Activated CD4-positive, alpha-beta memory T cell treated with anti-CD3 and anti-CD28 coated beads for 36 hours (primary cell): ENCODE measurements around the gene BMF. TPM values are rescaled to one million over a fixed set of nuclear protein-coding genes. Genes with fewer than 3 reads are reported as not detected.
"Not testable (repeated sequence)": the region's sequence is repeated elsewhere in the genome, so short reads cannot be mapped to it uniquely, and the experiment has no call there.

Source experiments
- CTCF ChIA-PET: fragments of 350-600 bp; sonication (Branson Sonifier 250); formaldehyde crosslinking; loops from one replicate; lab custom pipeline; 2021; ENCODE audit warnings: antibody characterized with exemption, inconsistent platforms; lab: Charles Lee
- POLR2A ChIA-PET: fragments of 350-600 bp; sonication (Branson Sonifier 250); formaldehyde crosslinking; loops from one replicate; lab custom pipeline; 2021; ENCODE audit warnings: antibody characterized with exemption; lab: Charles Lee
- DNase-seq: peaks from one replicate; pipeline ENCODE4 v3.0.0-alpha.2; 2020
- H3K27ac Mint-ChIP-seq: one replicate; pipeline ENCODE4 v1.8.0; 2021; ENCODE audit warnings: mixed read lengths
- H3K27me3 Mint-ChIP-seq: one replicate; pipeline ENCODE4 v1.8.0; 2021; ENCODE audit warnings: mixed read lengths
- H3K36me3 Mint-ChIP-seq: one replicate; pipeline ENCODE4 v1.8.0; 2021; ENCODE audit warnings: mixed read lengths
- H3K4me1 Mint-ChIP-seq: one replicate; pipeline ENCODE4 v1.8.0; 2021; ENCODE audit warnings: low read depth, mixed read lengths
- H3K4me3 Mint-ChIP-seq: one replicate; pipeline ENCODE4 v1.8.0; 2021; ENCODE audit warnings: mild to moderate bottlenecking, mixed read lengths
- H3K9me3 Mint-ChIP-seq: one replicate; pipeline ENCODE4 v1.8.0; 2021; ENCODE audit warnings: mixed read lengths
- intact Hi-C: fragments of 100-400 bp; cut with micrococcal nuclease; formaldehyde crosslinking; loops from one replicate; pipeline ENCODE4 v1.15.1; 2023
- total RNA-seq, 2 experiments: library from RNA; stranded (reverse); gene quantifications; one replicate each; pipeline ENCODE4 v1.2.3, GENCODE V29; 2021

Gene BMF
- total RNA-seq, 2 experiments from 2014 or later = 6.9 to 7.3 TPM

GRCh38 chr15:40124333-40124732, 15.7 kb upstream of the BMF start:
- H3K4me3 Mint-ChIP-seq, DNase-seq, H3K27me3 Mint-ChIP-seq, H3K4me1 Mint-ChIP-seq, intact Hi-C loops, H3K9me3 Mint-ChIP-seq, H3K27ac Mint-ChIP-seq, H3K36me3 Mint-ChIP-seq: not testable (repeated sequence)
- POLR2A ChIA-PET = interaction anchor here (0.8 kb wide), 1 partner anchor 18 kb away, joined by 3 read pairs; no protein-coding TSS in a partner anchor
- CTCF ChIA-PET = interaction anchor here (1.2 to 1.8 kb wide), 3 partner anchors 11 to 78 kb away, joined by 3 to 6 read pairs (median 5); no protein-coding TSS in a partner anchor

- DNase-seq, H3K36me3 Mint-ChIP-seq, H3K4me1 Mint-ChIP-seq, H3K27ac Mint-ChIP-seq, intact Hi-C loops, H3K4me3 Mint-ChIP-seq, H3K9me3 Mint-ChIP-seq, H3K27me3 Mint-ChIP-seq: not testable (repeated sequence)
- ChIA-PET CTCF (interaction anchor here (1.0 to 1.8 kb wide), 4 partner anchors 10 to 78 kb away, joined by 3 to 6 read pairs (median 4); no protein-coding TSS in a partner anchor), POLR2A (interaction anchor here (0.6 to 0.8 kb wide), 2 partner anchors 17 to 92 kb away, joined by 3 read pairs; no protein-coding TSS in a partner anchor)
These were observed 15.2 kb upstream of the BMF start for GRCh38 chr15:40123863-40124262.

GRCh38 chr15:40122989-40123388, 14.3 kb upstream of the BMF start:
- ChIA-PET POLR2A (interaction anchor here (0.6 kb wide), 1 partner anchor 93 kb away, joined by 3 read pairs; no protein-coding TSS in a partner anchor), CTCF (interaction anchor here (0.6 to 1.8 kb wide), 3 partner anchors 15 to 77 kb away, joined by 3 to 6 read pairs (median 4); no protein-coding TSS in a partner anchor)
- not testable (repeated sequence) for H3K36me3 Mint-ChIP-seq

GRCh38 chr15:40121911-40122638, 13.4 kb upstream of the BMF start:
- POLR2A ChIA-PET = no interaction called here

More at GRCh38 chr15:40122989-40123388, 14.3 kb upstream of the BMF start:
- H3K27me3 Mint-ChIP-seq, H3K4me3 Mint-ChIP-seq, H3K27ac Mint-ChIP-seq, intact Hi-C loops, H3K9me3 Mint-ChIP-seq, DNase-seq, H3K4me1 Mint-ChIP-seq: not testable (repeated sequence)

GRCh38 chr15:40118473-40118872, 9.8 kb upstream of the BMF start:
- Mint-ChIP-seq H3K27me3 (no peaks in the 10 kb centered on the region), H3K9me3 (no peaks in the 10 kb centered on the region), H3K4me1 (peaks cover 12% of the 10 kb centered on the region), H3K36me3 (no peaks in the 10 kb centered on the region), H3K27ac (no peak overlapping the region), H3K4me3 (no peak overlapping the region)
- CTCF ChIA-PET = interaction anchor here (8.1 kb wide), 1 partner anchor 14 kb away, joined by 62 read pairs; no protein-coding TSS in a partner anchor
- POLR2A ChIA-PET = no interaction called here
- DNase-seq = no peak
- intact Hi-C loops = no loop called here

More at GRCh38 chr15:40121911-40122638, 13.4 kb upstream of the BMF start:
- intact Hi-C loops = no loop called here
- CTCF ChIA-PET = interaction anchor here (0.6 to 2.1 kb wide), 2 partner anchors 17 to 63 kb away, joined by 3 to 20 read pairs; no protein-coding TSS in a partner anchor
- Mint-ChIP-seq H3K4me1 (no peaks in the 10 kb centered on the region), H3K36me3 (no peaks in the 10 kb centered on the region), H3K27ac (no peak overlapping the region), H3K9me3 (no peaks in the 10 kb centered on the region), H3K27me3 (no peaks in the 10 kb centered on the region), H3K4me3 (no peak overlapping the region)
- DNase-seq = no peak

GRCh38 chr15:40115670-40116093, 7.0 kb upstream of the BMF start:
- Mint-ChIP-seq H3K9me3 (no peaks in the 10 kb centered on the region), H3K27ac (peak overlapping the region; percentile 77), H3K27me3 (peaks cover 6% of the 10 kb centered on the region), H3K4me3 (no peak overlapping the region), H3K36me3 (no peaks in the 10 kb centered on the region), H3K4me1 (peaks cover 12% of the 10 kb centered on the region)
- intact Hi-C loops = no loop called here
- POLR2A ChIA-PET = interaction anchor here (1.5 kb wide), 1 partner anchor 9 kb away, joined by 5 read pairs; no protein-coding TSS in a partner anchor
- DNase-seq = peak; percentile 79
- CTCF ChIA-PET = interaction anchor here (0.6 to 8.1 kb wide), 3 partner anchors 11 to 458 kb away, joined by 3 to 62 read pairs (median 3); no protein-coding TSS in a partner anchor

- H3K36me3 Mint-ChIP-seq, H3K9me3 Mint-ChIP-seq, intact Hi-C loops, H3K27me3 Mint-ChIP-seq, H3K4me3 Mint-ChIP-seq, H3K27ac Mint-ChIP-seq, DNase-seq: not testable (repeated sequence)
- peaks cover 12% of the 10 kb centered on the region for H3K4me1 Mint-ChIP-seq
- ChIA-PET POLR2A (interaction anchor here (0.8 to 1.5 kb wide), 2 partner anchors 9 to 46 kb away, joined by 3 to 5 read pairs; partner anchors contain the start of gene BUB1B), CTCF (interaction anchor here (1.0 to 8.1 kb wide), 3 partner anchors 10 to 164 kb away, joined by 3 to 62 read pairs (median 4); no protein-coding TSS in a partner anchor)
These were observed 6.4 kb upstream of the BMF start for GRCh38 chr15:40115106-40115505.

- Mint-ChIP-seq H3K4me3 (no peak overlapping the region), H3K4me1 (peaks cover 16% of the 10 kb centered on the region), H3K27ac (no peak overlapping the region), H3K36me3 (no peaks in the 10 kb centered on the region), H3K9me3 (no peaks in the 10 kb centered on the region), H3K27me3 (peaks cover 6% of the 10 kb centered on the region)
- ChIA-PET POLR2A (no interaction called here), CTCF (interaction anchor here (0.8 to 8.1 kb wide), 4 partner anchors 9 to 160 kb away, joined by 3 to 62 read pairs (median 6); no protein-coding TSS in a partner anchor)
- intact Hi-C loops = no loop called here
- no peak for DNase-seq
These were observed 5.5 kb upstream of the BMF start for GRCh38 chr15:40114218-40114617.

- CTCF ChIA-PET = interaction anchor here (1.1 to 8.1 kb wide), 4 partner anchors 8 to 162 kb away, joined by 3 to 62 read pairs (median 6); no protein-coding TSS in a partner anchor
- Mint-ChIP-seq H3K9me3 (no peaks in the 10 kb centered on the region), H3K36me3 (no peaks in the 10 kb centered on the region), H3K4me3 (no peak overlapping the region), H3K27ac (no peak overlapping the region), H3K4me1 (peaks cover 26% of the 10 kb centered on the region), H3K27me3 (peaks cover 6% of the 10 kb centered on the region)
- intact Hi-C loops = no loop called here
- POLR2A ChIA-PET = no interaction called here
- DNase-seq = no peak
These were observed 4.1 kb upstream of the BMF start for GRCh38 chr15:40112789-40113188.

- no peak overlapping the region for H3K4me3 Mint-ChIP-seq
- peaks cover 33% of the 10 kb centered on the region for H3K4me1 Mint-ChIP-seq
- no peaks in the 10 kb centered on the region for H3K36me3 Mint-ChIP-seq
- ChIA-PET CTCF (interaction anchor here (1.5 to 8.1 kb wide), 2 partner anchors 7 to 167 kb away, joined by 3 to 62 read pairs; no protein-coding TSS in a partner anchor), POLR2A (interaction anchor here (1.2 kb wide), 1 partner anchor 63 kb away, joined by 3 read pairs; no protein-coding TSS in a partner anchor)
- H3K27ac Mint-ChIP-seq = no peak overlapping the region
- intact Hi-C loops = no loop called here
- H3K9me3 Mint-ChIP-seq = no peaks in the 10 kb centered on the region
- no peak for DNase-seq
- H3K27me3 Mint-ChIP-seq = peaks cover 6% of the 10 kb centered on the region
These were observed 3.2 kb upstream of the BMF start for GRCh38 chr15:40111888-40112287.

GRCh38 chr15:40110866-40111550, 2.3 kb upstream of the BMF start:
- intact Hi-C loops = no loop called here
- ChIA-PET POLR2A (interaction anchor here (1.2 kb wide), 1 partner anchor 62 kb away, joined by 3 read pairs; no protein-coding TSS in a partner anchor), CTCF (interaction anchor here (1.5 to 10.5 kb wide), 3 partner anchors 64 to 168 kb away, joined by 3 to 145 read pairs (median 10); no protein-coding TSS in a partner anchor)
- H3K4me1 Mint-ChIP-seq = peaks cover 34% of the 10 kb centered on the region
- H3K27ac Mint-ChIP-seq = no peak overlapping the region
- no peaks in the 10 kb centered on the region for H3K9me3 Mint-ChIP-seq
- H3K27me3 Mint-ChIP-seq = peaks cover 6% of the 10 kb centered on the region
- no peaks in the 10 kb centered on the region for H3K36me3 Mint-ChIP-seq
- no peak for DNase-seq
- H3K4me3 Mint-ChIP-seq = no peak overlapping the region
